WTC11 (cell line): ENCODE data around the gene APPBP2.

Experiments used
- ZNF138 ChIP-seq: sonication (generic); formaldehyde crosslinking; conservative IDR thresholded peaks from 2 replicates; pipeline ENCODE4 v1.8.1; 2022; ENCODE audit warnings: mild to moderate bottlenecking, moderate library complexity, missing genetic modification reagents
- ZNF416 ChIP-seq: fragments of 250-450 bp; sonication (Bioruptor Pico); IDR thresholded peaks from 2 replicates; pipeline ENCODE4 v1.9.0; 2021; ENCODE audit warnings: mild to moderate bottlenecking, inconsistent platforms
- TF ChIP-seq, protein P1 (sequence below): fragments of 200-600 bp; IDR thresholded peaks from 2 replicates; pipeline ENCODE4 v1.8.0; 2022; ENCODE audit warnings: antibody characterized with exemption
- TF ChIP-seq, protein P2 (sequence below): sonication (generic); formaldehyde crosslinking; IDR thresholded peaks from 2 replicates; pipeline ENCODE4 v1.8.0; 2023; ENCODE audit warnings: missing genetic modification reagents

DNA sequence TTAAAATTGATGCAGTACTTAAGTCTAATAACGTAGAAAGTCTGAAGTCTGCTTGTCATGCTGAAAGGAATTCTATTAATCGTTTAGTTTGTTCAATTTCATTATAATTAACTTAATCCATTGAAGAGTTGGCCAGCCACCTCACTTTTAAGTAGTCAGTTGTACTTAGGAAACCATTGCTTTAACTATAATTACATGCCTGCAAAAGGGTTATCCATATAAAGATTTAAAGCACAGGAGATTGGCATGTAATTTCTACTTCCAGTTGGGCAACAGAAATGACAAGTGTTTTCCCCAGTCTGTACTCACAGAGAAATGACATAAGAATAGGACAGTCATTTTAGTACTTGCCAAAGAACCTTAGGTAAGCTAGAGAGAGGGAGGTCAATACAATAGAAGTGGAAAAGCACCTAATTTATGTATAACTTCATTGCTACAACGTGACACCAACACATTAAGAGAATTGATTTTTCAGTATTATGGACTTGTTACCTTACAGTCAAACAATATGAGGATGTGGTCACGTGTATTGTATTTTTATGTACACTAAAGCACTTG, 130.5 kb downstream of the APPBP2 start:
- TF ChIP-seq, protein P1, sequence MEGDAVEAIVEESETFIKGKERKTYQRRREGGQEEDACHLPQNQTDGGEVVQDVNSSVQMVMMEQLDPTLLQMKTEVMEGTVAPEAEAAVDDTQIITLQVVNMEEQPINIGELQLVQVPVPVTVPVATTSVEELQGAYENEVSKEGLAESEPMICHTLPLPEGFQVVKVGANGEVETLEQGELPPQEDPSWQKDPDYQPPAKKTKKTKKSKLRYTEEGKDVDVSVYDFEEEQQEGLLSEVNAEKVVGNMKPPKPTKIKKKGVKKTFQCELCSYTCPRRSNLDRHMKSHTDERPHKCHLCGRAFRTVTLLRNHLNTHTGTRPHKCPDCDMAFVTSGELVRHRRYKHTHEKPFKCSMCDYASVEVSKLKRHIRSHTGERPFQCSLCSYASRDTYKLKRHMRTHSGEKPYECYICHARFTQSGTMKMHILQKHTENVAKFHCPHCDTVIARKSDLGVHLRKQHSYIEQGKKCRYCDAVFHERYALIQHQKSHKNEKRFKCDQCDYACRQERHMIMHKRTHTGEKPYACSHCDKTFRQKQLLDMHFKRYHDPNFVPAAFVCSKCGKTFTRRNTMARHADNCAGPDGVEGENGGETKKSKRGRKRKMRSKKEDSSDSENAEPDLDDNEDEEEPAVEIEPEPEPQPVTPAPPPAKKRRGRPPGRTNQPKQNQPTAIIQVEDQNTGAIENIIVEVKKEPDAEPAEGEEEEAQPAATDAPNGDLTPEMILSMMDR = no peak
- TF ChIP-seq, protein P2, sequence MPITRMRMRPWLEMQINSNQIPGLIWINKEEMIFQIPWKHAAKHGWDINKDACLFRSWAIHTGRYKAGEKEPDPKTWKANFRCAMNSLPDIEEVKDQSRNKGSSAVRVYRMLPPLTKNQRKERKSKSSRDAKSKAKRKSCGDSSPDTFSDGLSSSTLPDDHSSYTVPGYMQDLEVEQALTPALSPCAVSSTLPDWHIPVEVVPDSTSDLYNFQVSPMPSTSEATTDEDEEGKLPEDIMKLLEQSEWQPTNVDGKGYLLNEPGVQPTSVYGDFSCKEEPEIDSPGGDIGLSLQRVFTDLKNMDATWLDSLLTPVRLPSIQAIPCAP (CRISPR knock-in tag) = no peak
- TF ChIP-seq ZNF138 = no peak
- no peak for TF ChIP-seq ZNF416 (CRISPR knock-in tag)
